ENCODE results near the gene TNRC18.

Gene TNRC18

GRCh38 chr7:5404421-5404826 is 19.2 kb downstream of the TNRC18 start:
- no peak overlapping the region for H2BK5ac ChIP-seq (ENCODE audit: low read depth, low read length, poor library complexity)
- H3K79me1 ChIP-seq (ENCODE audit: low read length): no peaks in the 10 kb centered on the region
- H4K8ac ChIP-seq (ENCODE audit: low read depth, low read length): no peak overlapping the region
- H2BK12ac ChIP-seq (ENCODE audit: low read length): no peak overlapping the region
- H3K27ac ChIP-seq (ENCODE audit: low read depth, low read length): no peak overlapping the region
- no peak overlapping the region for H3K4me3 ChIP-seq (ENCODE audit: low read depth, low read length)
- no peak overlapping the region for H4K12ac ChIP-seq (ENCODE audit: low read depth, low read length)
- H4K91ac ChIP-seq (ENCODE audit: low read depth, low read length): no peak overlapping the region
- DNase-seq: no peak
- no peak overlapping the region for H3K9ac ChIP-seq (ENCODE audit: low read length)
- no peak overlapping the region for H2AFZ ChIP-seq (ENCODE audit: insufficient read depth, low read length, poor library complexity)
- H2BK120ac ChIP-seq (ENCODE audit: insufficient read depth, low read length, poor library complexity): no peak overlapping the region
- H2AK5ac ChIP-seq (ENCODE audit: low read length): no peak overlapping the region
- H3K14ac ChIP-seq (ENCODE audit: low read length): no peak overlapping the region
- no peak overlapping the region for H3K18ac ChIP-seq (ENCODE audit: low read length)
- peaks cover 1% of the 10 kb centered on the region for H3K9me3 ChIP-seq (ENCODE audit: insufficient read depth, low read depth, low read length)
- peaks cover 10 to 14% of the 10 kb centered on the region in 2 experiments for H3K36me3 ChIP-seq (ENCODE audit: control insufficient read depth in 1 of 2, insufficient read depth in 2 of 2, low read length in 2 of 2)
- no peak overlapping the region for H3K23ac ChIP-seq (ENCODE audit: low read length)
- no peak overlapping the region for H3K4ac ChIP-seq (ENCODE audit: low read depth, low read length)
- H3K27me3 ChIP-seq (ENCODE audit: insufficient read depth, low read length): no peaks in the 10 kb centered on the region
- WGBS (ENCODE audit: extremely low coverage, insufficient coverage, insufficient read length): no CpG with 5 or more reads among the region's 8 CpGs
- H3K4me1 ChIP-seq (ENCODE audit: control insufficient read depth in 1 of 2, insufficient read depth in 2 of 2, low read length in 2 of 2): peaks cover 6 to 18% of the 10 kb centered on the region in 2 experiments
- H3K4me2 ChIP-seq (ENCODE audit: low read length): no peak overlapping the region
- no peaks in the 10 kb centered on the region for H3K79me2 ChIP-seq (ENCODE audit: control insufficient read depth, insufficient read depth, low read length, poor library complexity)

GRCh38 chr7:5403442-5403841 is 20.2 kb downstream of the TNRC18 start:
- no peaks in the 10 kb centered on the region for H3K79me1 ChIP-seq (ENCODE audit: low read length)
- H2BK12ac ChIP-seq (ENCODE audit: low read length): no peak overlapping the region
- H2AFZ ChIP-seq (ENCODE audit: insufficient read depth, low read length, poor library complexity): no peak overlapping the region
- H3K23ac ChIP-seq (ENCODE audit: low read length): no peak overlapping the region
- no peak overlapping the region for H2BK5ac ChIP-seq (ENCODE audit: low read depth, low read length, poor library complexity)
- H3K27me3 ChIP-seq (ENCODE audit: insufficient read depth, low read length): no peaks in the 10 kb centered on the region
- H3K4ac ChIP-seq (ENCODE audit: low read depth, low read length): peak overlapping the region; percentile 19
- H4K91ac ChIP-seq (ENCODE audit: low read depth, low read length): no peak overlapping the region
- no peak overlapping the region for H3K18ac ChIP-seq (ENCODE audit: low read length)
- peaks cover 6 to 13% of the 10 kb centered on the region in 2 experiments for H3K4me1 ChIP-seq (ENCODE audit: control insufficient read depth in 1 of 2, insufficient read depth in 2 of 2, low read length in 2 of 2)
- no peak overlapping the region for H4K12ac ChIP-seq (ENCODE audit: low read depth, low read length)
- H2AK5ac ChIP-seq (ENCODE audit: low read length): no peak overlapping the region
- no peak for DNase-seq
- no CpG with 5 or more reads among the region's 6 CpGs for WGBS (ENCODE audit: extremely low coverage, insufficient coverage, insufficient read length)
- no peak overlapping the region for H3K9ac ChIP-seq (ENCODE audit: low read length)
- peaks cover 1% of the 10 kb centered on the region for H3K9me3 ChIP-seq (ENCODE audit: insufficient read depth, low read depth, low read length)
- H3K27ac ChIP-seq (ENCODE audit: low read depth, low read length): no peak overlapping the region
- H3K36me3 ChIP-seq (ENCODE audit: control insufficient read depth in 1 of 2, insufficient read depth in 2 of 2, low read length in 2 of 2): peaks cover 10 to 15% of the 10 kb centered on the region in 2 experiments
- no peak overlapping the region for H2BK120ac ChIP-seq (ENCODE audit: insufficient read depth, low read length, poor library complexity)
- no peak overlapping the region for H3K14ac ChIP-seq (ENCODE audit: low read length)
- no peak overlapping the region for H4K8ac ChIP-seq (ENCODE audit: low read depth, low read length)
- no peak overlapping the region for H3K4me2 ChIP-seq (ENCODE audit: low read length)
- no peaks in the 10 kb centered on the region for H3K79me2 ChIP-seq (ENCODE audit: control insufficient read depth, insufficient read depth, low read length, poor library complexity)
- no peak overlapping the region for H3K4me3 ChIP-seq (ENCODE audit: low read depth, low read length)

- Histone ChIP-seq H3K23ac (ENCODE audit: low read length) (no peak overlapping the region), H3K9ac (ENCODE audit: low read length) (no peak overlapping the region), H3K4me3 (ENCODE audit: low read depth, low read length) (no peak overlapping the region), H2BK12ac (ENCODE audit: low read length) (peak overlapping the region; percentile 52), H3K18ac (ENCODE audit: low read length) (peak overlapping the region; percentile 60), H3K79me2 (ENCODE audit: control insufficient read depth, insufficient read depth, low read length, poor library complexity) (peaks cover 8% of the 10 kb centered on the region), H2BK120ac (ENCODE audit: insufficient read depth, low read length, poor library complexity) (peak overlapping the region; percentile 64), H2AK5ac (ENCODE audit: low read length) (peak overlapping the region; percentile 44), H3K9me3 (ENCODE audit: insufficient read depth, low read depth, low read length) (no peaks in the 10 kb centered on the region), H4K91ac (ENCODE audit: low read depth, low read length) (peak overlapping the region; percentile 80), H3K79me1 (ENCODE audit: low read length) (peaks cover 9% of the 10 kb centered on the region), H3K4me2 (ENCODE audit: low read length) (no peak overlapping the region), H4K12ac (ENCODE audit: low read depth, low read length) (peak overlapping the region; percentile 43), H4K8ac (ENCODE audit: low read depth, low read length) (peak overlapping the region; percentile 81), H2BK5ac (ENCODE audit: low read depth, low read length, poor library complexity) (peak overlapping the region; percentile 65), H3K27ac (ENCODE audit: low read depth, low read length) (no peak overlapping the region), H3K14ac (ENCODE audit: low read length) (peak overlapping the region; percentile 61), H3K27me3 (ENCODE audit: insufficient read depth, low read length) (no peaks in the 10 kb centered on the region), H3K4ac (ENCODE audit: low read depth, low read length) (peak overlapping the region; percentile 78), H3K4me1 (ENCODE audit: control insufficient read depth in 1 of 2, insufficient read depth in 2 of 2, low read length in 2 of 2) (peaks cover 5 to 8% of the 10 kb centered on the region in 2 experiments), H3K36me3 (ENCODE audit: control insufficient read depth in 1 of 2, insufficient read depth in 2 of 2, low read length in 2 of 2) (peaks cover 22% of the 10 kb centered on the region in 2 experiments), H2AFZ (ENCODE audit: insufficient read depth, low read length, poor library complexity) (peak overlapping the region; percentile 5)
- DNase-seq: peak in 1 of 2 donors; percentile 31
- no CpG with 5 or more reads among the region's 7 CpGs for WGBS (ENCODE audit: extremely low coverage, insufficient coverage, insufficient read length)
These were observed 25.9 kb downstream of the TNRC18 start for GRCh38 chr7:5397736-5398135.

- no peak overlapping the region for H3K4me2 ChIP-seq (ENCODE audit: low read length)
- peak overlapping the region; percentile 65 for H2BK5ac ChIP-seq (ENCODE audit: low read depth, low read length, poor library complexity)
- H3K9ac ChIP-seq (ENCODE audit: low read length): no peak overlapping the region
- no peak overlapping the region for H3K4me3 ChIP-seq (ENCODE audit: low read depth, low read length)
- H3K18ac ChIP-seq (ENCODE audit: low read length): peak overlapping the region; percentile 60
- H2AFZ ChIP-seq (ENCODE audit: insufficient read depth, low read length, poor library complexity): peak overlapping the region; percentile 5
- H4K91ac ChIP-seq (ENCODE audit: low read depth, low read length): peak overlapping the region; percentile 80
- H3K14ac ChIP-seq (ENCODE audit: low read length): peak overlapping the region; percentile 61
- peak overlapping the region; percentile 52 for H2BK12ac ChIP-seq (ENCODE audit: low read length)
- peak overlapping the region; percentile 44 for H2AK5ac ChIP-seq (ENCODE audit: low read length)
- H3K4me1 ChIP-seq (ENCODE audit: control insufficient read depth in 1 of 2, insufficient read depth in 2 of 2, low read length in 2 of 2): peaks cover 5 to 8% of the 10 kb centered on the region in 2 experiments
- H2BK120ac ChIP-seq (ENCODE audit: insufficient read depth, low read length, poor library complexity): peak overlapping the region; percentile 64
- H3K9me3 ChIP-seq (ENCODE audit: insufficient read depth, low read depth, low read length): no peaks in the 10 kb centered on the region
- peak; percentile 98 for DNase-seq
- H3K79me2 ChIP-seq (ENCODE audit: control insufficient read depth, insufficient read depth, low read length, poor library complexity): peaks cover 8% of the 10 kb centered on the region
- H3K79me1 ChIP-seq (ENCODE audit: low read length): peaks cover 9% of the 10 kb centered on the region
- peak overlapping the region; percentile 81 for H4K8ac ChIP-seq (ENCODE audit: low read depth, low read length)
- no peaks in the 10 kb centered on the region for H3K27me3 ChIP-seq (ENCODE audit: insufficient read depth, low read length)
- peak overlapping the region; percentile 78 for H3K4ac ChIP-seq (ENCODE audit: low read depth, low read length)
- no CpG with 5 or more reads among the region's 30 CpGs for WGBS (ENCODE audit: extremely low coverage, insufficient coverage, insufficient read length)
- peaks cover 24% of the 10 kb centered on the region in 2 experiments for H3K36me3 ChIP-seq (ENCODE audit: control insufficient read depth in 1 of 2, insufficient read depth in 2 of 2, low read length in 2 of 2)
- peak overlapping the region; percentile 27 for H3K27ac ChIP-seq (ENCODE audit: low read depth, low read length)
- H4K12ac ChIP-seq (ENCODE audit: low read depth, low read length): peak overlapping the region; percentile 43
- H3K23ac ChIP-seq (ENCODE audit: low read length): no peak overlapping the region
These were observed 26.5 kb downstream of the TNRC18 start for GRCh38 chr7:5396999-5397663.
